ENCODE measurements around the gene TSSK3.

DNA sequence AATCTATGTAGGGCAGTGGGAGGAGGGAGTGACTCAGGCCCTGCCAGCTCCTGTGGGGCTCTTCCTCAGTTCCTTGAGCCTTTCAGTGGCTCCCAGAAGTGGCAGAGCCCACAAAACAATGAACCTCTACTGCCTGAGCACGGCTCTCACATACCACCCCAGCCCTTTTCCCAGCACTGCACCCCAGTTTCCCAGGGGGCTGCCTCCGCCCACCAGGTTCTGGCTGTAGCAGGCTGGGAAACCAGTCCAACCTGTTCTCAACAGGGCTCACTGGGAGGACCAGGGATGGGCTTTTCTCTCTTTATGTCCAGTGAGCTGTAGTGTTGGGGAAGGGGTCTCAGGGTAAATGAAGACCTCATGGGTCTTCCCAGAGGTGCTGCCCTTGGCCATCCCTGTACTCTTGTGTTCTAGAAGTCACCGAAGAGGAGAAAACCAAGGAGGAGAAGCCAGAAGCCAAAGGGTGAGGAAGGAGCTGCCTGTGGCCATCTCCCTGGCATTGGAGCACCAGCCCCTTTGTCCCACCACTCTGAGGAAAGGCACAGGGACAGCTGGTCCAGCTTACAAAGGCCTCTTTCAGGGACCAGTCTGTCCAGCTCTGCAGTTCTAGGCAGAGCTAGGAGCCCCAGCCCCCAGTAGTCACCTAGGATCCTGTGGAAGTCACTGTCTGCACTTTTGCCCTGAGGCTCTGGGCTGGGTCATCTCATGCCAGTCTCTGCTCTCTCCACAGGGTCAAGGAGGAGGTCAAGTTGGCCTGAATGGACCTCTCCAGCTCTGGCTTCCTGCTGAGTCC, 29.9 kb upstream of the TSSK3 start:
- TF ChIP-seq POLR2A (IDR thresholded peaks at IDR 0.05): no peak
- TF ChIP-seq, protein P1, sequence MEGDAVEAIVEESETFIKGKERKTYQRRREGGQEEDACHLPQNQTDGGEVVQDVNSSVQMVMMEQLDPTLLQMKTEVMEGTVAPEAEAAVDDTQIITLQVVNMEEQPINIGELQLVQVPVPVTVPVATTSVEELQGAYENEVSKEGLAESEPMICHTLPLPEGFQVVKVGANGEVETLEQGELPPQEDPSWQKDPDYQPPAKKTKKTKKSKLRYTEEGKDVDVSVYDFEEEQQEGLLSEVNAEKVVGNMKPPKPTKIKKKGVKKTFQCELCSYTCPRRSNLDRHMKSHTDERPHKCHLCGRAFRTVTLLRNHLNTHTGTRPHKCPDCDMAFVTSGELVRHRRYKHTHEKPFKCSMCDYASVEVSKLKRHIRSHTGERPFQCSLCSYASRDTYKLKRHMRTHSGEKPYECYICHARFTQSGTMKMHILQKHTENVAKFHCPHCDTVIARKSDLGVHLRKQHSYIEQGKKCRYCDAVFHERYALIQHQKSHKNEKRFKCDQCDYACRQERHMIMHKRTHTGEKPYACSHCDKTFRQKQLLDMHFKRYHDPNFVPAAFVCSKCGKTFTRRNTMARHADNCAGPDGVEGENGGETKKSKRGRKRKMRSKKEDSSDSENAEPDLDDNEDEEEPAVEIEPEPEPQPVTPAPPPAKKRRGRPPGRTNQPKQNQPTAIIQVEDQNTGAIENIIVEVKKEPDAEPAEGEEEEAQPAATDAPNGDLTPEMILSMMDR (IDR thresholded peaks at IDR 0.05): no peak

All from Peyer's patch (tissue), 4 donors.